Skeletal muscle cell (primary cell): ENCODE results near the gene DENND6B.

Experiments used
- DNase-seq: peaks from one replicate; pipeline ENCODE4 v3.0.0-alpha.2; 2010; ENCODE audit warnings: low read depth
- H3K4me3 ChIP-seq: 2 replicates; pipeline ENCODE4 v1.5.1; 2011; ENCODE audit warnings: low read depth, mild to moderate bottlenecking, control low read depth, low read length, moderate library complexity

The DENND6B gene

DNA sequence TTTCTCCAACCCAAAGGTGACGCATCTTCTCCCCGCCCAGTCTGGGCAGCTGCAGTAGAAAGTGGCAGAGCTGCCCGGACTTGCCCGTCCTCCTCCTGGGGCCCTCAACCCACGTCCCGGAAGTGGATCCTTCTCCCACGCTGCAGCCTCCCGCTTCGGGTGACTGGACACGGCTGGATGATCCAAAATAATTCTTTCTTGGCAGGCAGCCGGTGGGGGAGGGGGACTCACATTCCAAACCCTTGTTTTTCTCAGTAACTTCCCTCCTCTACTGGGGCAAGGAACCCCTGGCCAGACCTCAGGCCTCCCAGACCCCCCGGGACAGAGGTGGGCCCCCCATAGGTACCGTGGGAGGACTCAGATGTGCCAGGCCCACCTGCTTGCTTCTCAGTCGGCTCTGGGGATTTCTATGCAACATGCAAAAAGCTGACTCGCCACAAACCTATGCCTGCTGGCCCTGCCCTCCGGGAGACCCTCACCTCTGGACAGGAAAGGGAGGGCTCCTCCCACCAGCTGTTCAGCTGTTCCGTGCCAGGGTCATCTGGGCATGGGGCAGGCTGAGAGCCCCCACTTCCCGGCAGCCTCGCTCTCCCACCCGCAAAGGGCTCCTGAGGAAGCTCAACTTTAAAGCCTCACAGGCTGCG, 20.8 kb downstream of the DENND6B start:
- peak overlapping the region; percentile 96 for H3K4me3 ChIP-seq
- peak; percentile 88 for DNase-seq

- no peak for DNase-seq
- H3K4me3 ChIP-seq, result peak overlapping the region; percentile 96
Measured at GRCh38 chr22:50305393-50305922, 21.4 kb downstream of the DENND6B start.

GRCh38 chr22:50304528-50305392, 22.1 kb downstream of the DENND6B start:
- DNase-seq, result no peak
- H3K4me3 ChIP-seq, result peak overlapping the region; percentile 96

DNA sequence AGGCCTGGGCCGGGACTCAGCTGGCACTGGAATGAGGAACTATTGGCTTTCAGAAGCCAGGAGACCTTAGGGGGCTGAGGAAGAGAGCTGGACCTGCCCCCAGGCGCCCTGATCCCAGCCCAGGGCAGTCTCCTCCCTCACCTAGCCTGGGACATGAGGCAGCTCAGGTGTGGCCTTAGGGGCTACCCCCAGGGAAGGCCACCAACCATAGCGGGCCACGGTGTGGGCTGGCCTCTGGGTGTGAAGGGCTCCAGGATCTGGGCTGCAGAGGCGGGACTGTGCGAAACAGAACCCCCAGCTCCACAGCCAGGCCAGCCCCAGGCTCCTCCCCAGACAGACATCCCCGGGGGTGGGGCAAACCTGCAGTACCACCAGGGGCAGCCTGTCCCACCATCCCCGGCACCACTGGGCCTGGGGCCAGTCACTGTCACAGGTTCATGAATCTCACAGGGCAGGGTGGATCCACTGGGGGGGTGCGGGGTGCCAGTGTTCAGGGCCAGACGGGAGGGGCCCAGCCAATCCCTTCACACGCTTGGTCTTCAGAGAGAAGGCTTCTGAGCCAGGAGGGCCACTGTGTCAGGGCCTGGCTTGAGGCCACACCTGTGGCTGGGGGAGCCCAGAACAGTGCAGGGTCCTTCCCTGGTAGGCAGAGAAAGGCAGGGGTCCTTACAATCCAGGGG, 22.8 kb downstream of the DENND6B start:
- H3K4me3 ChIP-seq, result no peak overlapping the region
- no peak for DNase-seq

DNA sequence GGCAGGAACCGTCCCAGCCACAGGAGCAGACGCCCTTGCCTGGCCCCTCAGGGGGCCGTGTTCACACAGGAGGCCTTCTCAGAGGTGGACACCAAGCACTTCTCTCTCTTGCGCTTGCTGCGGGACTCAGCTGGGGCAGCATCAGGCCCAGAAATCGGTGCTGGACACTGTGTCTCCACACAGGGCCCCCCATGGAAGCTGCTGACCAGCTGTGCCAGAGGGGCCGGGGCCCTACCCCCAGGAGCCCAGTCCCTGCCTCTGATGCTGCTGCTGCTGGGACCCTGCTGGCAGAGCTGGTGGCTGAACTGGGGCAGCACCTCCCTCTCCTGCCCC, 23.3 kb downstream of the DENND6B start:
- H3K4me3 ChIP-seq, result no peak overlapping the region
- no peak for DNase-seq

DNA sequence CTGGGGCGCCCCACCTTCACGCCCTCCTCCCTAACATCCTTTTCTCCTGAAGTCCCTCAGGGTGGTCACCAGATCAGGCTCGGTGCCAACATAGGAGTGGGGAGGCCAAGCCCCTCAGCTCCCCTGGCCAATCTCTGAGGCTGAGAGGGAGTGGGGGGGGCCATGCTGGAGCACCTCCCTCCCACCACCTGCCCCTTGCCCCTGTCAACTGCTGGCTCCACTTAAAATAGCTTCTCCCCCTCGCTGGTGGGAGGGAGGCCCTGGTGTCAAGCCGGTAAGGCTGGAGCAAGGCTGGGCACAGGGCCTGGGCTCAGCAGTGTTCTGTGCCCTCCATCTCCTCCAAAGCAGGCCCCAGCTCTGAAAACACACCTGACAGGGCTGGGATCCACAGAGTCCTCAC, 24.2 kb downstream of the DENND6B start:
- no peak for DNase-seq
- no peak overlapping the region for H3K4me3 ChIP-seq

DNA sequence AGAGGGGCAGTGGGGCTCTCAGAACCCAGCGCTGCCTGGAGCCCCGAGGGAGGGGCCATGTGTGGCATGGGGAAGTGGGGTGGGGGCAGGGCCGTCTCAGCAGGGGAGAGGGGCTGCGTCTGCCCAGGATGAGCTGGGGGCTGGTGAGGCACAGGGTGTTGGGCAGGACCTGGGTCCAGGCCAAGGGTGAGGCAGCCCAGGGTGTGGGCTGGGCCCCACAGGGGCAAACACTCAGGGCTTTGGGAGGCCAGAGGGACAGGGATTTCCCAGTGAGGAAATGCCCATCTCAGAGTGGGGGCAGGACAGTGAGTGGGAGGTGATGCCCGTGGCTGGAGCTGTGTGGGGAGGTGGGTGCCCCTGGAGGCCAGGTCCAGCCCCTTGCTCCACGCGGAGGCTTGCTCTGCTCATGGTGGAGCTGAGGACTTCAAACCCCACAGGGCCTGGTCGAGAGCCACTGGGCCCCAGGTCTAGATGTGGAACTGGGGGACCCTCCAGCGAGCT, 24.7 kb downstream of the DENND6B start:
- no peak overlapping the region for H3K4me3 ChIP-seq
- DNase-seq, result no peak

DNA sequence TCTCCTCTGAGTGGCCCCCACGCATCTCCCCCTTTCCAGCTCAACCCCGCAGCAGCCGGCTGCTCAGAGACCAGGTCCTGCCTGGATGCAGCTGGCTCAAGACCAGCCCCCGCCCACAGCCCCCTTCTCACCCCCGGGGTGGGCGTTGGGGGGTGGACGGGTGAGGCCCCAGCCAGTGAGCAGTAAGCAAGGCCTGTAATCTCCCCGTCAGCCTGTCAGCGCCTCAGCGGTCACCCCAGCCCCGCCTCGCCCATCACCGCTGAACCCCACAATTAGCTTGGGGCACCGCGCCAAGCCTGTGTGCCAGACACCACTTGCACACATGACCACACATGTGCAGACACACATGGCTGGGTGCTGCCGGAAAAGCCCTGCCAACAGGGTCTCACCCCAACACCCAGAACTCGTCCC, 25.2 kb downstream of the DENND6B start:
- H3K4me3 ChIP-seq, result peak overlapping the region; percentile 1
- no peak for DNase-seq

DNA sequence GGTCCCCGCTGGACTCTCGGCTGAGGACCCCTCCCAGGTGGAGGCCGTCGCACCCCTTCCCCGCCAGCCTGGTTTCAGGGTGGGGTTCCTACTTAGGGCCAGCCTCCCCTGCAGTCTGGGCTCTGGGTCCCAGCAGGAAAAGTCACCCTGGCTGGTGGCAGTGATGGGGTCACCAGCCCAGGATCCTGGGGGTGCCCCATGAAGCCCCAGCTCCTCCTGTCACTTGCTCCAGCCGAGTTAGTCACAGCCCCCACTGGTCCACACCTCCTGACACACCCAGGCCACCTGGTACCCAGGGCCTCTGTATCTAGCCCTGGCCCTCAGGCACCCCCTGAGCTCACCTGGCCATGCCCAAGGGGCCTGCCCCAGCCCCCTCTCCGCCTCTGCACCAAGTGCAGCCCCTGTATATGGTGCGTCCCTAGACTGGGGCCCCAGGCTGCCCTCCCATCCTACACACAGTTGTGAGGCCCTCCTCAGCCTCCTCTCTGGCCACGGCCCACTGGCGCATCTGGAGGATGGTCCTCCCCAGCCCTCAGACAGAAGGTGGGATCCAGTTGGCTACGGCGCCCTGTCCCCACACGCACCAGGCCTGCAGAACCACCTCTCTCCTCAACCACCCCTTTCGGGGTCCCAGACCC, 26.1 kb downstream of the DENND6B start:
- no peak overlapping the region for H3K4me3 ChIP-seq
- DNase-seq, result no peak

- peak overlapping the region; percentile 15 for H3K4me3 ChIP-seq
- DNase-seq, result no peak
Measured at GRCh38 chr22:50299785-50300619, 26.8 kb downstream of the DENND6B start.

DNA sequence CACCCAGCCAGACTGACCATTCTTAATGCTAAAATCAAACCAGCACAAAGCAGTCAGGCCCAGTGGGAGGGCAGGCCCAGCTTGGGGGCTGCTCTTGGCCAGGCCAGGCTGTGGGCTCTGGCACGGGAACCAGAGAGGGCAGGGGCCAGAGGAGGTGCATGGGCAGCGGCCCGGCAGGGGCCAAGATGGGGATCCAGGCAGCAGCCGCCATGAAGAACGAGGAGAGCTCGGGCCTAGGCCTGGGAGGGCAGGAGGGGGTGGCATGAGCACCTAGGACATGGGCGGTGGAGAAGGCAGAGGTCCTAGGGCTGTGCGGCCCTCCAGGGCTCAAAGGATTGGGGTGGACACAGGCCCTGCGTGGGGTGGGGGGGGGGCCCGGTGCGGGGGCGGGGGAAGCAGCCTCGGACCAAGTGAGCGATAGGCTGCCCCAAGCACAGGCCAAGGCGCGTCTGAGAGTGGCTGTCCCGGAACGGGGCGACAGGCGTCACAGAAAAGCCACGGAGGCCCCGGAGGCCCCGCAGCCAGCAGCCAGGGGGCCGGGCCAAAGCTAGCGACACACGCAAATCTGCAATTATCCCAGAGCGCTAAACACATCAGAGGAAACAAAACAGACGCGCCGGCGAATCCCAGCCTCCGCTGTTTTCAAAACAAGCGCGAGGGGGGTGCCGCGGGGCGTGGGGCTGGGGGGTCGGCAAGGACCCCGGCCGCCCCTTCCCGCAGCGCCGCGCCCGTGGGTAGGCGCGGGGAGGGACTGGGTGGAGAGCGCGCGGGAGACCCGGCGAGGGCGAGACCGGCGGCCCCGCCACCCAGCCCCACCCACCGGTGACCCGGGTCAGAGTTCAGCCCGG, 27.7 kb downstream of the DENND6B start:
- no peak for DNase-seq
- peak overlapping the region; percentile 7 for H3K4me3 ChIP-seq

GRCh38 chr22:50298266-50298637, 28.6 kb downstream of the DENND6B start:
- no peak for DNase-seq
- H3K4me3 ChIP-seq, result no peak overlapping the region

DNA sequence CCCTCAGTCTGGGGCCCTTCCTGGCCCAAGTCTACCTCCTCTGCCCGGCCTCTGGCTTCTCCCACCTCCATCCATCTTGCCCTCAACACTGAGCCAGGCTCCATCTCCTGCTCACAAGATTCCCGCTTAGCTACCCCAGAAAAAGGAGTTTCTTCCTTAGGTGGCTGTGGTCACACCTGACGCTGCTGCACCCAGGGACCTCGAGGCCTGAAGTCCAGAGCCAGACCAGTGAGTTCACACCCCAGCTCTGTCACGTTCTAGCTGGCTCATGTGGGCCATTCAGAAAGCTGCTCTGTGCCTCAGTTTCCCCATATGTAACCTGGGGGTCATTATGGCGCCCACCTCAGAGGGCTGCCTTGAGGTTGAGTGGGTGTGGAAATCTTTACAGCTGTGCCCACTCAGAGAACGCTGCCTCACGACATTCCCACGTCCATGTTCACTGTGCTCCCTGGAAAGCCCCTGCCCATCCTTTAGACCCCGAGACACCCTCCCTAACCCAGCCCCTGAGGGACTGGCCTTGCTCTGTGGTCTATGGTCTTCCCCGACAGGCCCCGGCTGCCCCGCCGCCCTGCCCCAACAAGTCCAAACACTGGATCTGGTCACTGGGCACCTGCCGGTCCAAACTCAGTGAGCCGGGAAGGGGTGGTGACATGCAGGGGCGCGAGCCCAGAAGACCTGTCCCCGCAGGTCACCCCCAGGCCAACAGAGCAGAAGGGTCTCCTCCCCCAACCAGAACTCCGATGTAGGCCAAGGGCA, 29.1 kb downstream of the DENND6B start:
- no peak for DNase-seq
- H3K4me3 ChIP-seq, result no peak overlapping the region

GRCh38 chr22:50296658-50297490, 29.9 kb downstream of the DENND6B start:
- DNase-seq, result no peak
- no peak overlapping the region for H3K4me3 ChIP-seq

DNA sequence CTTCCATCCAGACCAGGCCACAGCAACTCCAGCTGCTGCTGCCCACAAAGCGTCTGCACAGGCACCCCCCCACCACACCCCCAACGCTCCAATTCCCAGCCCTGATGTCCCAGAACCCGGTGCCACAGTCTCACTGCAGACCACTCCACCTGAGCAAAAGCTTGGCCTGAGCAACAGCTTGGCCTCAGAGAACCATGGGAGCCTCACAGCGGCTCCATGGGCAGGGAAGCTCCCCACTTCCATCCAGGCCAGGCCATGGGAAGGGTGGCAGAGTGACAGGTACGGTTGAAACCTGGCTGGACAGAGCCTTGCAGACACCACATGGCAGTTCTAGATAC, 32.5 kb downstream of the DENND6B start:
- DNase-seq, result no peak
- no peak overlapping the region for H3K4me3 ChIP-seq

DNA sequence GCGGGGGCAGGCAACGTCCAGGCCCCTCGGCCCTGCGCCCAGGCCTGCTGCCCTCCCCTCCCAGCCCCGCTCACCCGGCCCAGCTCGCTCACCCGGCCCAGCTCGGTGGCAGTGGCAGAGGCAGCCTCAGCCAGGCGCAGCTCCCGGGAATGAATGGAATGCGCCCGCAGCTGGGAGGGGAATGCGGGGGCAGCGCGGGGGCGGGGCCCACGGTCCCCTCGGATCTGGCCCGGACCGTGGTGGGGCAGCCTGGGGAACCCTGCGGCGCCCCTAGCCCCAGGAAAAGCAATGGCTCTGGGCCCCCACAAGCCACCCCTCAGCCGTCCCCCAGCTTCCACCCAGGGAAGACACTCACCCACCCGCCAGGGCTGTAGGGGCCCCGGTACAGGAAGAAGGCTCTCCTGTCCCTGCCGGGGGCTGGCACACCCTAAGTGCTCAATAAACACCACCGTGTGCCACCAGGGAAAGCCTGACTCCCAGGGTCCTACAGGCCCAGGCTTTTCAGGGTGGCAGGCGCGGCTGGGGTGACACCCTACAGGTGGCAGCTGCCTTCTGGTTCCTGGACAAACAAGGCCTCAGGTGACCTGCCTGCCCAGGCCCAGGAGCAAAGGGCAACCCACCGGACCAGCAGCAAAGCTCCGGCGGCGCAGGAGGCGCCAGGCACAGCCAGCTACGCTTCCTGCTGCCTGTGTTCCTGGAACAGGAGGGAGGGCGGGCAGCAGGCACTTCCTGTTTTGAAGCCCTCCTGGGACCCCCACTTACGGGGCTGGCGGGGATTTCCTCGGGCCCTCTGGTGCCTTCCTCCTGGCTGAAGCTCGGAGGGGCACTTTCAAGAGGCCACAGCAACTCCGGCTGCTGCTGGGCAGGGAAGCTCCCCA, 33.1 kb downstream of the DENND6B start:
- DNase-seq, result no peak
- H3K4me3 ChIP-seq, result peak overlapping the region; percentile 31
